Keratinocyte (primary cell): ENCODE results near the gene NR1H4. TPM values are rescaled to one million over a fixed set of nuclear protein-coding genes. Genes with fewer than 3 reads are reported as not detected.

Experiments used
- DNase-seq: peaks from one replicate; pipeline ENCODE4 v3.0.0-alpha.2; 2011; ENCODE audit warnings: low read depth, missing footprints, low spot score
- FAIRE-seq: peaks from 2 replicates; lab custom pipeline; 2011; peaks lifted over from hg19 to GRCh38; lab: Jason Lieb, UNC
- H2AFZ ChIP-seq: 2 replicates; pipeline ENCODE4 v1.6.0; 2012; ENCODE audit warnings: low read length, control low read depth, inconsistent platforms; ENCODE audit not compliant: control insufficient read depth
- H3K27ac ChIP-seq: 2 replicates; pipeline ENCODE4 v1.5.1; 2011; ENCODE audit warnings: low read length; ENCODE audit not compliant: control insufficient read depth, insufficient read depth
- H3K27me3 ChIP-seq: 3 replicates; pipeline ENCODE4 v1.6.0; 2011; ENCODE audit warnings: low read length; ENCODE audit not compliant: control insufficient read depth, insufficient read depth; ENCODE audit errors: extremely low read depth
- H3K36me3 ChIP-seq, 2 experiments: 2 replicates in 1 of 2; 3 replicates in 1 of 2; pipeline ENCODE4 v1.5.1; 2011; ENCODE audit warnings: low read length in 2 of 2, mild to moderate bottlenecking in 1 of 2; ENCODE audit not compliant: control insufficient read depth in 2 of 2, insufficient read depth in 2 of 2; ENCODE audit errors: extremely low read depth in 1 of 2
- H3K4me1 ChIP-seq: 3 replicates; pipeline ENCODE4 v1.5.1; 2011; ENCODE audit warnings: low read length; ENCODE audit not compliant: control insufficient read depth, insufficient read depth; ENCODE audit errors: extremely low read depth
- H3K4me2 ChIP-seq: 3 replicates; pipeline ENCODE4 v1.6.0; 2011; ENCODE audit warnings: low read depth, low read length; ENCODE audit not compliant: control insufficient read depth, insufficient read depth; ENCODE audit errors: extremely low read depth
- H3K4me3 ChIP-seq, 3 experiments: fragments of 200-600 bp in 1 of 3; sonication (generic) in 1 of 3; 2 replicates in 2 of 3; 3 replicates in 1 of 3; pipeline ENCODE4 v1.5.1; 2011 to 2016; ENCODE audit warnings: low read length in 3 of 3, mild to moderate bottlenecking in 3 of 3, control low read depth in 2 of 3, inconsistent platforms in 1 of 3, low read depth in 1 of 3, mixed read lengths in 1 of 3, mixed run types in 1 of 3, moderate library complexity in 1 of 3; ENCODE audit not compliant: control insufficient read depth in 2 of 3, insufficient read depth in 2 of 3; ENCODE audit errors: extremely low read depth in 1 of 3
- H3K79me2 ChIP-seq: 2 replicates; pipeline ENCODE4 v1.6.0; 2012; ENCODE audit warnings: low read length; ENCODE audit not compliant: control insufficient read depth, insufficient read depth
- H3K9ac ChIP-seq: 3 replicates; pipeline ENCODE4 v1.6.0; 2011; ENCODE audit warnings: low read length; ENCODE audit not compliant: control insufficient read depth, insufficient read depth; ENCODE audit errors: extremely low read depth
- H3K9me1 ChIP-seq: 3 replicates; pipeline ENCODE4 v1.6.0; 2011; ENCODE audit warnings: low read length; ENCODE audit not compliant: control insufficient read depth, insufficient read depth; ENCODE audit errors: extremely low read depth
- H3K9me3 ChIP-seq: 2 replicates; pipeline ENCODE4 v1.5.1; 2012; ENCODE audit warnings: low read depth, low read length; ENCODE audit not compliant: control insufficient read depth
- H4K20me1 ChIP-seq: 3 replicates; pipeline ENCODE4 v1.6.0; 2011; ENCODE audit warnings: low read length; ENCODE audit not compliant: control insufficient read depth, insufficient read depth; ENCODE audit errors: extremely low read depth
- CTCF ChIP-seq, 3 experiments: IDR thresholded peaks in 1 of 3; conservative IDR thresholded peaks in 1 of 3; optimal IDR thresholded peaks in 1 of 3; 2 replicates in 2 of 3; 3 replicates in 1 of 3; pipeline versions ENCODE3 to v1.5.1; 2011; ENCODE audit warnings: low read length in 3 of 3, mild to moderate bottlenecking in 3 of 3, moderate library complexity in 2 of 3, control low read depth in 1 of 3, inconsistent platforms in 1 of 3; ENCODE audit not compliant: insufficient read depth in 2 of 3; ENCODE audit errors: extremely low read depth in 1 of 3
- EZH2 ChIP-seq: IDR thresholded peaks from one replicate; pipeline ENCODE4 v1.6.1; 2012; ENCODE audit warnings: inconsistent platforms, mild to moderate bottlenecking, low read length, moderate library complexity
- dilution Hi-C: fragments of 300-500 bp; cut with MboI; formaldehyde crosslinking; loops from one replicate; pipeline ENCODE4 v1.7.0; 2020; ENCODE audit warnings: low sequenced_read_pairs; ENCODE audit not compliant: extremely low pct_ligation_motif_present
- polyA plus RNA-seq, 5 experiments: library from polyadenylated mRNA; depleted of rRNA in 3 of 5; stranded (reverse) in 3 of 5; stranded (forward) in 1 of 5; unstranded in 1 of 5; fragments of >200 nt; gene quantifications; 1 replicate in 1 of 5; 2 replicates in 3 of 5; 3 replicates in 1 of 5; pipeline versions ENCODE4 v1.2.1 to v1.2.3, GENCODE V29; 2011 to 2012; ENCODE audit warnings: missing spikeins in 2 of 5, low read depth in 1 of 5, low replicate concordance in 1 of 5

Gene NR1H4
- polyA plus RNA-seq, 1 donor (not counting 4 experiments of a cell fraction or from before 2014, with no cell fraction given): not detected

DNA sequence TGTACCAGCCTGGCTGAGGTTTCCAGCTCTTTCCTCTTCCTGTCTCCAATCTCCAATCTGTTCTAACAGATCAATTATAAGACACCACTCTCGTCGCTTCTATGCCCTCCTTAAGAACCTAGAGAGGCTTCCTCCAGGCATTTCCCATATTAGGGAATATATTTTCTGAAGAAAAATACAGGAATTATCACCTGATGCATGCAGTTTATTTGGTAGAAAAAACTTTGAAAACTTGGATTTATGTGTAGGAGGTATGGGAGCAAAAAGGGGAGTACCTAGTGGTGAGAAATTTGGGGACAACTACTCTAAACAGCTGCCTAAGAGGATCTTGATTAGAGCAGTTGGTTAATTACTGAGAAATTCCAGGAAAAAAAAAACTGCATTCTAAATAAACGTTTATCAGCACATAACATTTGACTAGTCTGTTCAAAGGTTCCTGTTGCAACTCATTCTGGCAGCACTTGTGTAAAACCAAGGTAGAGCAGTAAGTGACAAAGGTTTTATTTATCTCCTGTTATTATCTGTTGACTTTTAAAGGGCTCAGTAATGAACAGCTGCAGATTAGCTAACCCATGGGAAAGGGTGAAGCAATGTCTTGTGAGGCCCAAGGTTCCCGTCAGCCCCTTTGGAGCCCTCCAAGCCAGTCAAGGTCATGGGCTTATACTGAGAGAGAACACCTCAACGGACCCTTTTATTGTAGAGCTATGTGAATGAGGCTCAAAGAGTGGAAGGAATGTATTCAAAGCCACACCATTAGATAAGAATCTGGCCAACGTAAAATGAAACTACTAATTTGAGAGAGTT is 36.4 kb upstream of the NR1H4 start:
- dilution Hi-C loops: no loop called here
- H3K27ac ChIP-seq: no peak overlapping the region
- TF ChIP-seq EZH2: no peak
- no peak for TF ChIP-seq CTCF (optimal IDR thresholded peaks at IDR 0.05 in 1 of 3, IDR thresholded peaks at IDR 0.05 in 1 of 3, conservative IDR thresholded peaks at IDR 0.05 in 1 of 3; ENCODE audit: extremely low read depth in 1 of 3, insufficient read depth in 2 of 3, low read length in 3 of 3)
- no peak for FAIRE-seq
- no peak for DNase-seq
- H3K4me3 ChIP-seq: no peak overlapping the region
- no peaks in the 10 kb centered on the region for H3K36me3 ChIP-seq
- H3K9me3 ChIP-seq: no peaks in the 10 kb centered on the region
- no peaks in the 10 kb centered on the region for H3K9me1 ChIP-seq
- no peaks in the 10 kb centered on the region for H3K27me3 ChIP-seq
- H2AFZ ChIP-seq: no peak overlapping the region
- no peak overlapping the region for H3K9ac ChIP-seq
- H4K20me1 ChIP-seq: no peaks in the 10 kb centered on the region
- no peaks in the 10 kb centered on the region for H3K79me2 ChIP-seq
- no peak overlapping the region for H3K4me2 ChIP-seq
- no peaks in the 10 kb centered on the region for H3K4me1 ChIP-seq

GRCh38 chr12:100439797-100440196 is 33.9 kb upstream of the NR1H4 start:
- no peak overlapping the region for H3K9ac ChIP-seq
- no peaks in the 10 kb centered on the region for H3K36me3 ChIP-seq
- dilution Hi-C loops: no loop called here
- no peak for DNase-seq
- H3K9me1 ChIP-seq: no peaks in the 10 kb centered on the region
- H3K27ac ChIP-seq: no peak overlapping the region
- no peaks in the 10 kb centered on the region for H3K9me3 ChIP-seq
- TF ChIP-seq CTCF (optimal IDR thresholded peaks at IDR 0.05 in 1 of 3, IDR thresholded peaks at IDR 0.05 in 1 of 3, conservative IDR thresholded peaks at IDR 0.05 in 1 of 3; ENCODE audit: extremely low read depth in 1 of 3, insufficient read depth in 2 of 3, low read length in 3 of 3): no peak
- H3K4me3 ChIP-seq: no peak overlapping the region
- H3K4me2 ChIP-seq: no peak overlapping the region
- H3K4me1 ChIP-seq: no peaks in the 10 kb centered on the region
- H3K79me2 ChIP-seq: no peaks in the 10 kb centered on the region
- H4K20me1 ChIP-seq: no peaks in the 10 kb centered on the region
- no peak overlapping the region for H2AFZ ChIP-seq
- H3K27me3 ChIP-seq: no peaks in the 10 kb centered on the region
- FAIRE-seq: no peak
